Measurements from ENCODE around the gene CCNE1.

Gene CCNE1

GRCh38 chr19:29817316-29817715 lies 5.5 kb downstream of the CCNE1 start:
- Histone ChIP-seq H3K4me3 (ENCODE audit: low read length in 2 of 2) (no peak overlapping the region), H3K27ac (replicated peaks; ENCODE audit: low read length) (no peak overlapping the region), H3K27me3 (ENCODE audit: control insufficient read depth in 3 of 3, insufficient read depth in 3 of 3, low read depth in 1 of 3, low read length in 3 of 3) (peaks cover 0 to 3% (median 0%) of the 10 kb centered on the region in 3 experiments), H3K23ac (ENCODE audit: low read depth, low read length, poor library complexity) (no peak overlapping the region), H2AFZ (ENCODE audit: low read length) (no peak overlapping the region), H3K14ac (ENCODE audit: low read length) (no peak overlapping the region), H3K18ac (ENCODE audit: low read length) (no peak overlapping the region), H3K9ac (ENCODE audit: low read depth, low read length, poor library complexity) (no peak overlapping the region), H3K4ac (ENCODE audit: low read length) (no peak overlapping the region), H2AK5ac (ENCODE audit: low read depth, low read length) (no peak overlapping the region), H3K4me2 (ENCODE audit: insufficient read depth, low read length, poor library complexity, severe bottlenecking) (no peak overlapping the region), H4K8ac (ENCODE audit: low read depth, low read length) (no peak overlapping the region), H4K91ac (ENCODE audit: low read depth, low read length, poor library complexity) (no peak overlapping the region), H2BK15ac (ENCODE audit: low read length) (no peak overlapping the region), H3K79me1 (ENCODE audit: low read depth, low read length) (peaks cover 2% of the 10 kb centered on the region), H2BK5ac (ENCODE audit: low read length) (no peak overlapping the region), H3K36me3 (replicated peaks in 1 of 2; ENCODE audit: control insufficient read depth in 2 of 2, insufficient read depth in 2 of 2, low read length in 2 of 2) (peaks cover 16 to 80% of the 10 kb centered on the region in 2 donors), H3K9me3 (replicated peaks in 1 of 2; ENCODE audit: control insufficient read depth in 2 of 2, insufficient read depth in 1 of 2, low read depth in 1 of 2, low read length in 2 of 2) (no peaks in the 10 kb centered on the region), H2BK120ac (ENCODE audit: low read depth, low read length) (no peak overlapping the region), H2BK12ac (ENCODE audit: low read length) (no peak overlapping the region), H3K4me1 (ENCODE audit: control insufficient read depth in 2 of 2, insufficient read depth in 1 of 2, low read depth in 1 of 2, low read length in 2 of 2) (peaks cover 0 to 1% of the 10 kb centered on the region in 2 donors)
- no peak for DNase-seq (ENCODE audit: low spot score)
- no CpG with 5 or more reads among the region's 4 CpGs for WGBS, 2 donors (ENCODE audit: extremely low coverage in 2 of 2, insufficient read length in 2 of 2, insufficient replicate concordance in 1 of 2)

- H3K36me3 ChIP-seq (replicated peaks in 1 of 2; ENCODE audit: control insufficient read depth in 2 of 2, insufficient read depth in 2 of 2, low read length in 2 of 2) = peaks cover 22 to 84% of the 10 kb centered on the region in 2 donors
- no peak overlapping the region for H2AK5ac ChIP-seq (ENCODE audit: low read depth, low read length)
- no peak overlapping the region for H2AFZ ChIP-seq (ENCODE audit: low read length)
- H3K9me3 ChIP-seq (replicated peaks in 1 of 2; ENCODE audit: control insufficient read depth in 2 of 2, insufficient read depth in 1 of 2, low read depth in 1 of 2, low read length in 2 of 2) = no peaks in the 10 kb centered on the region
- H3K14ac ChIP-seq (ENCODE audit: low read length) = no peak overlapping the region
- no peak overlapping the region for H2BK15ac ChIP-seq (ENCODE audit: low read length)
- no peak overlapping the region for H3K23ac ChIP-seq (ENCODE audit: low read depth, low read length, poor library complexity)
- H3K4ac ChIP-seq (ENCODE audit: low read length) = no peak overlapping the region
- H3K18ac ChIP-seq (ENCODE audit: low read length) = no peak overlapping the region
- no peak overlapping the region for H2BK12ac ChIP-seq (ENCODE audit: low read length)
- no peak for DNase-seq (ENCODE audit: low spot score)
- H3K79me1 ChIP-seq (ENCODE audit: low read depth, low read length) = no peaks in the 10 kb centered on the region
- H3K9ac ChIP-seq (ENCODE audit: low read depth, low read length, poor library complexity) = no peak overlapping the region
- H3K27me3 ChIP-seq (ENCODE audit: control insufficient read depth in 3 of 3, insufficient read depth in 3 of 3, low read depth in 1 of 3, low read length in 3 of 3) = no peaks in the 10 kb centered on the region
- H4K91ac ChIP-seq (ENCODE audit: low read depth, low read length, poor library complexity) = no peak overlapping the region
- H2BK5ac ChIP-seq (ENCODE audit: low read length) = no peak overlapping the region
- peaks cover 0 to 1% of the 10 kb centered on the region in 2 donors for H3K4me1 ChIP-seq (ENCODE audit: control insufficient read depth in 2 of 2, insufficient read depth in 1 of 2, low read depth in 1 of 2, low read length in 2 of 2)
- H4K8ac ChIP-seq (ENCODE audit: low read depth, low read length) = no peak overlapping the region
- WGBS, 2 donors (ENCODE audit: extremely low coverage in 2 of 2, insufficient read length in 2 of 2, insufficient replicate concordance in 1 of 2) = no CpG with 5 or more reads among the region's 4 CpGs
- no peak overlapping the region for H3K4me2 ChIP-seq (ENCODE audit: insufficient read depth, low read length, poor library complexity, severe bottlenecking)
- H3K4me3 ChIP-seq (ENCODE audit: low read length in 2 of 2) = no peak overlapping the region
- H2BK120ac ChIP-seq (ENCODE audit: low read depth, low read length) = no peak overlapping the region
- no peak overlapping the region for H3K27ac ChIP-seq (replicated peaks; ENCODE audit: low read length)
These were observed 7.5 kb downstream of the CCNE1 start for GRCh38 chr19:29819300-29819699.

- no peak overlapping the region for H3K9ac ChIP-seq (ENCODE audit: low read depth, low read length, poor library complexity)
- peaks cover 22 to 82% of the 10 kb centered on the region in 2 donors for H3K36me3 ChIP-seq (replicated peaks in 1 of 2; ENCODE audit: control insufficient read depth in 2 of 2, insufficient read depth in 2 of 2, low read length in 2 of 2)
- no peaks in the 10 kb centered on the region for H3K27me3 ChIP-seq (ENCODE audit: control insufficient read depth in 3 of 3, insufficient read depth in 3 of 3, low read depth in 1 of 3, low read length in 3 of 3)
- no peak overlapping the region for H3K14ac ChIP-seq (ENCODE audit: low read length)
- H3K79me1 ChIP-seq (ENCODE audit: low read depth, low read length) = no peaks in the 10 kb centered on the region
- H3K23ac ChIP-seq (ENCODE audit: low read depth, low read length, poor library complexity) = peak overlapping the region; percentile 55
- no peak overlapping the region for H2BK12ac ChIP-seq (ENCODE audit: low read length)
- H3K4me2 ChIP-seq (ENCODE audit: insufficient read depth, low read length, poor library complexity, severe bottlenecking) = no peak overlapping the region
- H3K4me1 ChIP-seq (ENCODE audit: control insufficient read depth in 2 of 2, insufficient read depth in 1 of 2, low read depth in 1 of 2, low read length in 2 of 2) = peaks cover 0 to 1% of the 10 kb centered on the region in 2 donors
- no peak for DNase-seq (ENCODE audit: low spot score)
- H3K4me3 ChIP-seq (ENCODE audit: low read length in 2 of 2) = no peak overlapping the region
- H3K27ac ChIP-seq (replicated peaks; ENCODE audit: low read length) = no peak overlapping the region
- no peaks in the 10 kb centered on the region for H3K9me3 ChIP-seq (replicated peaks in 1 of 2; ENCODE audit: control insufficient read depth in 2 of 2, insufficient read depth in 1 of 2, low read depth in 1 of 2, low read length in 2 of 2)
- no peak overlapping the region for H2BK15ac ChIP-seq (ENCODE audit: low read length)
- H2AK5ac ChIP-seq (ENCODE audit: low read depth, low read length) = no peak overlapping the region
- H3K4ac ChIP-seq (ENCODE audit: low read length) = no peak overlapping the region
- no peak overlapping the region for H4K8ac ChIP-seq (ENCODE audit: low read depth, low read length)
- H2BK5ac ChIP-seq (ENCODE audit: low read length) = no peak overlapping the region
- WGBS, 2 donors (ENCODE audit: extremely low coverage in 2 of 2, insufficient read length in 2 of 2, insufficient replicate concordance in 1 of 2) = no CpG with 5 or more reads among the region's 6 CpGs
- H2BK120ac ChIP-seq (ENCODE audit: low read depth, low read length) = no peak overlapping the region
- no peak overlapping the region for H4K91ac ChIP-seq (ENCODE audit: low read depth, low read length, poor library complexity)
- no peak overlapping the region for H3K18ac ChIP-seq (ENCODE audit: low read length)
- no peak overlapping the region for H2AFZ ChIP-seq (ENCODE audit: low read length)
These were observed 8.2 kb downstream of the CCNE1 start for GRCh38 chr19:29819986-29820385.

- Histone ChIP-seq H2AK5ac (ENCODE audit: low read depth, low read length) (no peak overlapping the region), H2BK5ac (ENCODE audit: low read length) (no peak overlapping the region), H2AFZ (ENCODE audit: low read length) (no peak overlapping the region), H3K9ac (ENCODE audit: low read depth, low read length, poor library complexity) (no peak overlapping the region), H3K4me2 (ENCODE audit: insufficient read depth, low read length, poor library complexity, severe bottlenecking) (no peak overlapping the region), H3K4ac (ENCODE audit: low read length) (no peak overlapping the region), H3K36me3 (replicated peaks in 1 of 2; ENCODE audit: control insufficient read depth in 2 of 2, insufficient read depth in 2 of 2, low read length in 2 of 2) (peaks cover 18 to 59% of the 10 kb centered on the region in 2 donors), H2BK12ac (ENCODE audit: low read length) (peak overlapping the region; percentile 84), H2BK15ac (ENCODE audit: low read length) (no peak overlapping the region), H2BK120ac (ENCODE audit: low read depth, low read length) (no peak overlapping the region), H3K14ac (ENCODE audit: low read length) (no peak overlapping the region), H3K18ac (ENCODE audit: low read length) (no peak overlapping the region), H3K4me3 (ENCODE audit: low read length in 2 of 2) (no peak overlapping the region), H3K79me1 (ENCODE audit: low read depth, low read length) (no peaks in the 10 kb centered on the region), H3K27me3 (ENCODE audit: control insufficient read depth in 3 of 3, insufficient read depth in 3 of 3, low read depth in 1 of 3, low read length in 3 of 3) (no peaks in the 10 kb centered on the region), H3K27ac (replicated peaks; ENCODE audit: low read length) (no peak overlapping the region), H3K23ac (ENCODE audit: low read depth, low read length, poor library complexity) (no peak overlapping the region), H4K91ac (ENCODE audit: low read depth, low read length, poor library complexity) (no peak overlapping the region), H4K8ac (ENCODE audit: low read depth, low read length) (peak overlapping the region; percentile 1), H3K9me3 (replicated peaks in 1 of 2; ENCODE audit: control insufficient read depth in 2 of 2, insufficient read depth in 1 of 2, low read depth in 1 of 2, low read length in 2 of 2) (no peaks in the 10 kb centered on the region), H3K4me1 (ENCODE audit: control insufficient read depth in 2 of 2, insufficient read depth in 1 of 2, low read depth in 1 of 2, low read length in 2 of 2) (no peaks in the 10 kb centered on the region)
- no CpG with 5 or more reads among the region's 20 CpGs for WGBS, 2 donors (ENCODE audit: extremely low coverage in 2 of 2, insufficient read length in 2 of 2, insufficient replicate concordance in 1 of 2)
- no peak for DNase-seq (ENCODE audit: low spot score)
These were observed 12.0 kb downstream of the CCNE1 start for GRCh38 chr19:29823581-29824330.
